Rectal smooth muscle tissue (tissue), 1 donor: ENCODE results near the gene DENND5A.

Experiments used
- H3K27ac ChIP-seq: one replicate; pipeline ENCODE4 v1.7.0; 2013; ENCODE audit warnings: low read depth, low read length, inconsistent platforms
- H3K27me3 ChIP-seq: one replicate; pipeline ENCODE4 v1.7.0; 2013; ENCODE audit warnings: low read length; ENCODE audit not compliant: control insufficient read depth, insufficient read depth
- H3K36me3 ChIP-seq: one replicate; pipeline ENCODE4 v1.7.0; 2013; ENCODE audit warnings: low read length; ENCODE audit not compliant: control insufficient read depth, insufficient read depth
- H3K4me1 ChIP-seq: one replicate; pipeline ENCODE4 v1.7.0; 2013; ENCODE audit warnings: low read length; ENCODE audit not compliant: control insufficient read depth, insufficient read depth
- H3K4me3 ChIP-seq: one replicate; pipeline ENCODE4 v1.7.0; 2013; ENCODE audit warnings: low read length
- H3K9ac ChIP-seq: one replicate; pipeline ENCODE4 v1.7.0; 2013; ENCODE audit warnings: low read length

DENND5A gene

GRCh38 chr11:9150926-9151325, 114.2 kb downstream of the DENND5A start:
- no peak overlapping the region for H3K4me3 ChIP-seq
- no peaks in the 10 kb centered on the region for H3K27me3 ChIP-seq
- H3K27ac ChIP-seq: no peak overlapping the region
- no peak overlapping the region for H3K9ac ChIP-seq
- H3K36me3 ChIP-seq: peaks cover 26% of the 10 kb centered on the region
- H3K4me1 ChIP-seq: no peaks in the 10 kb centered on the region

GRCh38 chr11:9150501-9150900, 114.6 kb downstream of the DENND5A start:
- H3K27ac ChIP-seq: no peak overlapping the region
- H3K4me1 ChIP-seq: no peaks in the 10 kb centered on the region
- peaks cover 26% of the 10 kb centered on the region for H3K36me3 ChIP-seq
- no peak overlapping the region for H3K4me3 ChIP-seq
- H3K27me3 ChIP-seq: no peaks in the 10 kb centered on the region
- H3K9ac ChIP-seq: no peak overlapping the region

- Histone ChIP-seq H3K36me3 (peaks cover 31% of the 10 kb centered on the region), H3K4me1 (no peaks in the 10 kb centered on the region), H3K27me3 (no peaks in the 10 kb centered on the region), H3K9ac (no peak overlapping the region), H3K27ac (no peak overlapping the region), H3K4me3 (no peak overlapping the region)
These were observed 116.4 kb downstream of the DENND5A start for GRCh38 chr11:9148727-9149126.

- no peaks in the 10 kb centered on the region for H3K27me3 ChIP-seq
- H3K27ac ChIP-seq: no peak overlapping the region
- H3K4me1 ChIP-seq: no peaks in the 10 kb centered on the region
- H3K4me3 ChIP-seq: no peak overlapping the region
- peaks cover 36% of the 10 kb centered on the region for H3K36me3 ChIP-seq
- H3K9ac ChIP-seq: no peak overlapping the region
These were observed 117.1 kb downstream of the DENND5A start for GRCh38 chr11:9148035-9148434.

GRCh38 chr11:9146477-9146876, 118.7 kb downstream of the DENND5A start:
- Histone ChIP-seq H3K27me3 (no peaks in the 10 kb centered on the region), H3K4me3 (no peak overlapping the region), H3K9ac (no peak overlapping the region), H3K27ac (no peak overlapping the region), H3K4me1 (no peaks in the 10 kb centered on the region), H3K36me3 (peaks cover 39% of the 10 kb centered on the region)

- no peak overlapping the region for H3K9ac ChIP-seq
- H3K27ac ChIP-seq: no peak overlapping the region
- H3K27me3 ChIP-seq: no peaks in the 10 kb centered on the region
- no peaks in the 10 kb centered on the region for H3K4me1 ChIP-seq
- H3K36me3 ChIP-seq: peaks cover 38% of the 10 kb centered on the region
- no peak overlapping the region for H3K4me3 ChIP-seq
These were observed 119.9 kb downstream of the DENND5A start for GRCh38 chr11:9145283-9145682.

GRCh38 chr11:9144828-9145227, 120.3 kb downstream of the DENND5A start:
- no peaks in the 10 kb centered on the region for H3K27me3 ChIP-seq
- H3K27ac ChIP-seq: no peak overlapping the region
- H3K4me1 ChIP-seq: no peaks in the 10 kb centered on the region
- peaks cover 35% of the 10 kb centered on the region for H3K36me3 ChIP-seq
- no peak overlapping the region for H3K9ac ChIP-seq
- no peak overlapping the region for H3K4me3 ChIP-seq

GRCh38 chr11:9143721-9144120, 121.4 kb downstream of the DENND5A start:
- H3K9ac ChIP-seq: no peak overlapping the region

GRCh38 chr11:9142732-9143131, 122.4 kb downstream of the DENND5A start:
- H3K4me1 ChIP-seq: no peaks in the 10 kb centered on the region
- no peak overlapping the region for H3K9ac ChIP-seq
- H3K36me3 ChIP-seq: peaks cover 27% of the 10 kb centered on the region
- no peak overlapping the region for H3K27ac ChIP-seq
- H3K27me3 ChIP-seq: no peaks in the 10 kb centered on the region
- no peak overlapping the region for H3K4me3 ChIP-seq

More at GRCh38 chr11:9143721-9144120, 121.4 kb downstream of the DENND5A start:
- Histone ChIP-seq H3K4me1 (no peaks in the 10 kb centered on the region), H3K4me3 (no peak overlapping the region), H3K27me3 (no peaks in the 10 kb centered on the region), H3K36me3 (peaks cover 28% of the 10 kb centered on the region), H3K27ac (no peak overlapping the region)

GRCh38 chr11:9141186-9141585, 124.0 kb downstream of the DENND5A start:
- Histone ChIP-seq H3K27ac (no peak overlapping the region), H3K27me3 (no peaks in the 10 kb centered on the region), H3K4me1 (no peaks in the 10 kb centered on the region), H3K36me3 (peaks cover 18% of the 10 kb centered on the region), H3K4me3 (no peak overlapping the region), H3K9ac (no peak overlapping the region)

GRCh38 chr11:9139628-9140357, 125.4 kb downstream of the DENND5A start:
- H3K4me3 ChIP-seq: no peak overlapping the region
- H3K9ac ChIP-seq: no peak overlapping the region
- H3K36me3 ChIP-seq: peaks cover 18% of the 10 kb centered on the region
- no peaks in the 10 kb centered on the region for H3K27me3 ChIP-seq
- H3K27ac ChIP-seq: no peak overlapping the region
- H3K4me1 ChIP-seq: no peaks in the 10 kb centered on the region

GRCh38 chr11:9138612-9139579, 126.3 kb downstream of the DENND5A start:
- H3K4me1 ChIP-seq: no peaks in the 10 kb centered on the region
- H3K9ac ChIP-seq: no peak overlapping the region
- no peak overlapping the region for H3K4me3 ChIP-seq
- H3K27me3 ChIP-seq: no peaks in the 10 kb centered on the region
- peaks cover 15% of the 10 kb centered on the region for H3K36me3 ChIP-seq
- no peak overlapping the region for H3K27ac ChIP-seq
